ENCODE measurements around the gene MSMB. TPM values are rescaled to one million over a fixed set of nuclear protein-coding genes. Genes with fewer than 3 reads are reported as not detected.

Gene MSMB
- total and polyA plus RNA-seq, 9 of the 15 experiments (the other 6 are each of a cell fraction or from before 2014, with no cell fraction given), result 0.21 to 0.60 TPM; not detected in 7

DNA sequence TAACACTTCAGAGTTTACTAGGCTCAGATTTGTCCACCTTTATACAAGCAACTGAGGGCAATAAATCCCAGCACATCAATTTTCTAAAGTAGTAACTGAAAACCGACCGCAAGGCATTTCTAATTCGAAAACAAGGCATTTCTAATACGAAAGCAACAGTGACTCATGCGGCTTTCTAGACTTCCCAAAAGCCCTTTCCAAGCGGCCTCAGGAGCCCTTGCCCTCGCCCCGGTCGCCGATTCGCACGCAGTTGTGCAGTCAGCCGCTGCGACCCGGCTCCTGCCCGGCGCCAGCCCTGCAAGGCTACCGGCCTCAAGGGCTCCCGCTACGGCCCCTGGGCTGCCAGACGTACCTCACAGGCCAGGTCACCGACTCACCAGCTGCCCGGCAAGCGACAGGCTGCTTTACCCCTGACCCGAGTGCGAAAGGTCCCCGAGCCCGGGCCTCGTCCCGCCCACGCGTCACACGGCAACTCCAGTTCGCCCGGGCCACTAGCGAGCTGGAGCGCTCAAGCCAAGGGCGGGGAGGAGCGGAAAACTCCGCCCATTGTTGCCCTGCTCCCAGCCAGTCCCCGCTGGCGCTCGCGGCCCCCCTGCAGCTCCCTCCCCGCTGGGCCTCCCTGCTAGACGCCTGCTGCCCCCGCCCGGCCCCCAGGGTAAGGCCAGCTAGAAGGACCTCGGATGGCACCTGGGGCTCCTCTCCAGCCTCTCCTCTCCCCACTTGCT is 22.9 kb downstream of the MSMB start (continued):
- TF ChIP-seq, protein P1, sequence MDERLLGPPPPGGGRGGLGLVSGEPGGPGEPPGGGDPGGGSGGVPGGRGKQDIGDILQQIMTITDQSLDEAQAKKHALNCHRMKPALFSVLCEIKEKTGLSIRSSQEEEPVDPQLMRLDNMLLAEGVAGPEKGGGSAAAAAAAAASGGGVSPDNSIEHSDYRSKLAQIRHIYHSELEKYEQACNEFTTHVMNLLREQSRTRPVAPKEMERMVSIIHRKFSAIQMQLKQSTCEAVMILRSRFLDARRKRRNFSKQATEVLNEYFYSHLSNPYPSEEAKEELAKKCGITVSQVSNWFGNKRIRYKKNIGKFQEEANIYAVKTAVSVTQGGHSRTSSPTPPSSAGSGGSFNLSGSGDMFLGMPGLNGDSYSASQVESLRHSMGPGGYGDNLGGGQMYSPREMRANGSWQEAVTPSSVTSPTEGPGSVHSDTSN (CRISPR knock-in tag; IDR thresholded peaks at IDR 0.05; ENCODE audit: low read depth), result no peak
- TF ChIP-seq, protein P1 (tag; conservative IDR thresholded peaks at IDR 0.05; ENCODE audit: low read depth), result no peak
- TF ChIP-seq ZNF76 (CRISPR knock-in tag; IDR thresholded peaks at IDR 0.05; ENCODE audit: borderline replicate concordance) (no peak), NFE2L1 (tag; IDR thresholded peaks at IDR 0.05; ENCODE audit: borderline replicate concordance, low read depth) (no peak), SNIP1 (IDR thresholded peaks at IDR 0.05; ENCODE audit: low read depth) (no peak), CEBPB (tag; IDR thresholded peaks at IDR 0.05) (no peak), NFYB (IDR thresholded peaks at IDR 0.05; ENCODE audit: extremely low read depth, insufficient read length) (no peak), CBX3 (IDR thresholded peaks at IDR 0.05; ENCODE audit: borderline replicate concordance in 1 of 2, low read length in 2 of 2) (no peak), ZNF384 (IDR thresholded peaks at IDR 0.05; ENCODE audit: low read depth, low read length) (0 out of 2 replicates have a peak, but pooled peaks have one; percentile 24), SRSF9 (IDR thresholded peaks at IDR 0.05; ENCODE audit: borderline replicate concordance, low read depth, low read length) (no peak)
- TF ChIP-seq, protein P2, sequence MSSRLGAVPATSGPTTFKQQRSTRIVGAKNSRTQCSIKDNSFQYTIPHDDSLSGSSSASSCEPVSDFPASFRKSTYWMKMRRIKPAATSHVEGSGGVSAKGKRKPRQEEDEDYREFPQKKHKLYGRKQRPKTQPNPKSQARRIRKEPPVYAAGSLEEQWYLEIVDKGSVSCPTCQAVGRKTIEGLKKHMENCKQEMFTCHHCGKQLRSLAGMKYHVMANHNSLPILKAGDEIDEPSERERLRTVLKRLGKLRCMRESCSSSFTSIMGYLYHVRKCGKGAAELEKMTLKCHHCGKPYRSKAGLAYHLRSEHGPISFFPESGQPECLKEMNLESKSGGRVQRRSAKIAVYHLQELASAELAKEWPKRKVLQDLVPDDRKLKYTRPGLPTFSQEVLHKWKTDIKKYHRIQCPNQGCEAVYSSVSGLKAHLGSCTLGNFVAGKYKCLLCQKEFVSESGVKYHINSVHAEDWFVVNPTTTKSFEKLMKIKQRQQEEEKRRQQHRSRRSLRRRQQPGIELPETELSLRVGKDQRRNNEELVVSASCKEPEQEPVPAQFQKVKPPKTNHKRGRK (tag; IDR thresholded peaks at IDR 0.05), result no peak
- TF ChIP-seq, protein P3, sequence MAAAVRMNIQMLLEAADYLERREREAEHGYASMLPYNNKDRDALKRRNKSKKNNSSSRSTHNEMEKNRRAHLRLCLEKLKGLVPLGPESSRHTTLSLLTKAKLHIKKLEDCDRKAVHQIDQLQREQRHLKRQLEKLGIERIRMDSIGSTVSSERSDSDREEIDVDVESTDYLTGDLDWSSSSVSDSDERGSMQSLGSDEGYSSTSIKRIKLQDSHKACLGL (CRISPR knock-in tag; IDR thresholded peaks at IDR 0.05; ENCODE audit: borderline replicate concordance, poor library complexity, severe bottlenecking), result no peak
- TF ChIP-seq, protein P4, sequence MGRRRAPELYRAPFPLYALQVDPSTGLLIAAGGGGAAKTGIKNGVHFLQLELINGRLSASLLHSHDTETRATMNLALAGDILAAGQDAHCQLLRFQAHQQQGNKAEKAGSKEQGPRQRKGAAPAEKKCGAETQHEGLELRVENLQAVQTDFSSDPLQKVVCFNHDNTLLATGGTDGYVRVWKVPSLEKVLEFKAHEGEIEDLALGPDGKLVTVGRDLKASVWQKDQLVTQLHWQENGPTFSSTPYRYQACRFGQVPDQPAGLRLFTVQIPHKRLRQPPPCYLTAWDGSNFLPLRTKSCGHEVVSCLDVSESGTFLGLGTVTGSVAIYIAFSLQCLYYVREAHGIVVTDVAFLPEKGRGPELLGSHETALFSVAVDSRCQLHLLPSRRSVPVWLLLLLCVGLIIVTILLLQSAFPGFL (CRISPR knock-in tag; IDR thresholded peaks at IDR 0.05), result peak; percentile 45; the same call in 1 of the 2 replicates
- TF ChIP-seq, protein P5, sequence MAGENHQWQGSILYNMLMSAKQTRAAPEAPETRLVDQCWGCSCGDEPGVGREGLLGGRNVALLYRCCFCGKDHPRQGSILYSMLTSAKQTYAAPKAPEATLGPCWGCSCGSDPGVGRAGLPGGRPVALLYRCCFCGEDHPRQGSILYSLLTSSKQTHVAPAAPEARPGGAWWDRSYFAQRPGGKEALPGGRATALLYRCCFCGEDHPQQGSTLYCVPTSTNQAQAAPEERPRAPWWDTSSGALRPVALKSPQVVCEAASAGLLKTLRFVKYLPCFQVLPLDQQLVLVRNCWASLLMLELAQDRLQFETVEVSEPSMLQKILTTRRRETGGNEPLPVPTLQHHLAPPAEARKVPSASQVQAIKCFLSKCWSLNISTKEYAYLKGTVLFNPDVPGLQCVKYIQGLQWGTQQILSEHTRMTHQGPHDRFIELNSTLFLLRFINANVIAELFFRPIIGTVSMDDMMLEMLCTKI (IDR thresholded peaks at IDR 0.05; ENCODE audit: partially characterized antibody), result no peak
- TF ChIP-seq, protein P6, sequence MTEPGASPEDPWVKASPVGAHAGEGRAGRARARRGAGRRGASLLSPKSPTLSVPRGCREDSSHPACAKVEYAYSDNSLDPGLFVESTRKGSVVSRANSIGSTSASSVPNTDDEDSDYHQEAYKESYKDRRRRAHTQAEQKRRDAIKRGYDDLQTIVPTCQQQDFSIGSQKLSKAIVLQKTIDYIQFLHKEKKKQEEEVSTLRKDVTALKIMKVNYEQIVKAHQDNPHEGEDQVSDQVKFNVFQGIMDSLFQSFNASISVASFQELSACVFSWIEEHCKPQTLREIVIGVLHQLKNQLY (CRISPR knock-in tag; conservative IDR thresholded peaks at IDR 0.05), result no peak
